Neuron (in vitro differentiated cells): ENCODE measurements around the gene LRRN4CL.
"Not testable (repeated sequence)": the region's sequence is repeated elsewhere in the genome, so short reads cannot be mapped to it uniquely, and the experiment has no call there.

Experiments
- H2AFZ ChIP-seq: one replicate; pipeline ENCODE4 v1.6.1; 2013; ENCODE audit warnings: low read depth, mild to moderate bottlenecking, inconsistent platforms, low read length, moderate library complexity
- H3K27me3 ChIP-seq: one replicate; pipeline ENCODE4 v1.6.1; 2013; ENCODE audit warnings: low read length; ENCODE audit not compliant: insufficient read depth
- H3K36me3 ChIP-seq: one replicate; pipeline ENCODE4 v1.6.1; 2013; ENCODE audit warnings: low read length; ENCODE audit not compliant: insufficient read depth
- H3K4me1 ChIP-seq: one replicate; pipeline ENCODE4 v1.6.1; 2013; ENCODE audit warnings: low read length; ENCODE audit not compliant: insufficient read depth
- H3K4me3 ChIP-seq: 2 replicates; pipeline ENCODE4 v1.5.1; 2013; ENCODE audit warnings: mild to moderate bottlenecking, low read length, moderate library complexity
- H3K9me3 ChIP-seq: one replicate; pipeline ENCODE4 v1.6.1; 2013; ENCODE audit warnings: low read length

LRRN4CL gene

GRCh38 chr11:62706850-62707247, 17.5 kb upstream of the LRRN4CL start:
- peaks cover 35% of the 10 kb centered on the region for H3K36me3 ChIP-seq

GRCh38 chr11:62705880-62706849, 16.8 kb upstream of the LRRN4CL start:
- H3K4me1 ChIP-seq: peaks cover 38% of the 10 kb centered on the region
- H3K9me3 ChIP-seq: no peaks in the 10 kb centered on the region
- H3K36me3 ChIP-seq: peaks cover 36% of the 10 kb centered on the region
- H2AFZ ChIP-seq: no peak overlapping the region
- peak overlapping the region; percentile 74 for H3K4me3 ChIP-seq
- no peaks in the 10 kb centered on the region for H3K27me3 ChIP-seq

More at GRCh38 chr11:62706850-62707247, 17.5 kb upstream of the LRRN4CL start:
- H3K4me1 ChIP-seq: peaks cover 38% of the 10 kb centered on the region
- H3K4me3 ChIP-seq: peak overlapping the region; percentile 74
- no peak overlapping the region for H2AFZ ChIP-seq
- H3K27me3 ChIP-seq: no peaks in the 10 kb centered on the region
- H3K9me3 ChIP-seq: no peaks in the 10 kb centered on the region

- Histone ChIP-seq H3K9me3 (no peaks in the 10 kb centered on the region), H3K27me3 (no peaks in the 10 kb centered on the region), H2AFZ (no peak overlapping the region), H3K36me3 (peaks cover 37% of the 10 kb centered on the region), H3K4me1 (peaks cover 38% of the 10 kb centered on the region), H3K4me3 (peak overlapping the region; percentile 74)
Measured at GRCh38 chr11:62705413-62705812, 16.1 kb upstream of the LRRN4CL start.

GRCh38 chr11:62703921-62704320, 14.6 kb upstream of the LRRN4CL start:
- H3K36me3 ChIP-seq: peaks cover 39% of the 10 kb centered on the region
- not testable (repeated sequence) for H3K27me3 ChIP-seq, H3K4me3 ChIP-seq, H3K9me3 ChIP-seq, H2AFZ ChIP-seq
- peaks cover 28% of the 10 kb centered on the region for H3K4me1 ChIP-seq

GRCh38 chr11:62702246-62702645, 12.9 kb upstream of the LRRN4CL start:
- peaks cover 41% of the 10 kb centered on the region for H3K36me3 ChIP-seq
- peaks cover 17% of the 10 kb centered on the region for H3K4me1 ChIP-seq
- H3K9me3 ChIP-seq: no peaks in the 10 kb centered on the region
- no peaks in the 10 kb centered on the region for H3K27me3 ChIP-seq
- no peak overlapping the region for H2AFZ ChIP-seq
- H3K4me3 ChIP-seq: no peak overlapping the region

GRCh38 chr11:62694455-62695167, 5.3 kb upstream of the LRRN4CL start:
- Histone ChIP-seq H3K4me3 (no peak overlapping the region), H3K4me1 (no peaks in the 10 kb centered on the region), H3K27me3 (no peaks in the 10 kb centered on the region), H3K36me3 (peaks cover 58% of the 10 kb centered on the region), H2AFZ (no peak overlapping the region), H3K9me3 (no peaks in the 10 kb centered on the region)

GRCh38 chr11:62693624-62694023, 4.3 kb upstream of the LRRN4CL start:
- not testable (repeated sequence) for H3K27me3 ChIP-seq, H2AFZ ChIP-seq, H3K4me1 ChIP-seq, H3K4me3 ChIP-seq, H3K9me3 ChIP-seq
- H3K36me3 ChIP-seq: peaks cover 57% of the 10 kb centered on the region

GRCh38 chr11:62688491-62688890, 839 bp downstream of the LRRN4CL start:
- no peak overlapping the region for H3K4me3 ChIP-seq
- no peak overlapping the region for H2AFZ ChIP-seq
- H3K36me3 ChIP-seq: peaks cover 36% of the 10 kb centered on the region
- H3K4me1 ChIP-seq: no peaks in the 10 kb centered on the region
- H3K27me3 ChIP-seq: no peaks in the 10 kb centered on the region
- no peaks in the 10 kb centered on the region for H3K9me3 ChIP-seq

GRCh38 chr11:62687508-62688396, 1.6 kb downstream of the LRRN4CL start:
- no peak overlapping the region for H2AFZ ChIP-seq
- H3K9me3 ChIP-seq: no peaks in the 10 kb centered on the region
- H3K36me3 ChIP-seq: peaks cover 28% of the 10 kb centered on the region
- no peaks in the 10 kb centered on the region for H3K27me3 ChIP-seq
- no peak overlapping the region for H3K4me3 ChIP-seq
- H3K4me1 ChIP-seq: no peaks in the 10 kb centered on the region

- peaks cover 12% of the 10 kb centered on the region for H3K4me1 ChIP-seq
- no peaks in the 10 kb centered on the region for H3K9me3 ChIP-seq
- peaks cover 5% of the 10 kb centered on the region for H3K36me3 ChIP-seq
- H2AFZ ChIP-seq: no peak overlapping the region
- H3K4me3 ChIP-seq: no peak overlapping the region
- H3K27me3 ChIP-seq: no peaks in the 10 kb centered on the region
Measured at GRCh38 chr11:62682518-62682917, 6.8 kb downstream of the LRRN4CL start.

- Histone ChIP-seq H3K4me3 (no peak overlapping the region), H2AFZ (peak overlapping the region; percentile 49), H3K27me3 (no peaks in the 10 kb centered on the region), H3K36me3 (peaks cover 18% of the 10 kb centered on the region), H3K4me1 (peaks cover 22% of the 10 kb centered on the region), H3K9me3 (no peaks in the 10 kb centered on the region)
Measured at GRCh38 chr11:62680825-62681240, 8.5 kb downstream of the LRRN4CL start.

- H3K27me3 ChIP-seq: no peaks in the 10 kb centered on the region
- peaks cover 22% of the 10 kb centered on the region for H3K4me1 ChIP-seq
- H3K4me3 ChIP-seq: peak within 1 kb of the TSS; percentile 79
- no peaks in the 10 kb centered on the region for H3K9me3 ChIP-seq
- H2AFZ ChIP-seq: peak within 1 kb of the TSS; percentile 27
- H3K36me3 ChIP-seq: peaks cover 22% of the 10 kb centered on the region
Measured at GRCh38 chr11:62678770-62679696, 10.3 kb downstream of the LRRN4CL start, which contains the start of gene UBXN1. UBXN1 (minus strand) TSS chr11:62679073; CDS start chr11:62678923, 150 bp downstream.
